GM12878 (cell line): ENCODE results near the gene F12. TPM values are rescaled to one million over a fixed set of nuclear protein-coding genes. Genes with fewer than 3 reads are reported as not detected.

Experiments used
- ATAC-seq: fragments of 200-7000 bp; cut with Tn5 transposase; 3 replicates; pipeline ENCODE4 v1.9.1; 2020; ENCODE audit warnings: mild to moderate bottlenecking, moderate library complexity
- Bru-seq: library from RNA; stranded (reverse); fragments of 400-500 nt; gene quantifications from one replicate; lab custom pipeline; 2021; lab: Mats Ljungman, UMichigan
- BruChase-seq, 2 experiments: library from RNA; stranded (reverse); fragments of 400-500 nt; gene quantifications; one replicate each; lab custom pipeline; 2021; lab: Mats Ljungman, UMichigan
- BruUV-seq: library from RNA; stranded (reverse); fragments of 400-500 nt; replicated peaks from 2 replicates; lab custom pipeline; 2021; lab: Mats Ljungman, UMichigan
- CTCF ChIA-PET: fragments of 300-600 bp; sonication (Branson Sonifier 250); formaldehyde crosslinking; extraction: SDS; loops from one replicate; lab custom pipeline; 2021; ENCODE audit warnings: inconsistent platforms; lab: Yijun Ruan, JAX
- POLR2A ChIA-PET: fragments of 350-600 bp; formaldehyde crosslinking; extraction: SDS; loops from one replicate; lab custom pipeline; 2021; ENCODE audit warnings: inconsistent platforms; lab: Charles Lee
- RAD21 ChIA-PET: fragments of 300-600 bp; sonication (Branson Sonifier 250); formaldehyde crosslinking; loops from one replicate; lab custom pipeline; 2023; ENCODE audit warnings: antibody characterized with exemption; ENCODE audit not compliant: unreplicated experiment; lab: Charles Lee
- SMC1A ChIA-PET: fragments of 300-600 bp; sonication (Branson Sonifier 250); formaldehyde crosslinking; loops from one replicate; lab custom pipeline; 2023; ENCODE audit not compliant: unreplicated experiment, uncharacterized antibody; lab: Charles Lee
- DNase-seq: peaks from one replicate; pipeline ENCODE4 v3.0.0-alpha.2; 2011; ENCODE audit warnings: low read depth, low spot score
- FAIRE-seq: peaks from 3 replicates; lab custom pipeline; 2011; peaks lifted over from hg19 to GRCh38; lab: Jason Lieb, UNC
- H2AFZ ChIP-seq: 2 replicates; pipeline ENCODE4 v1.6.0; 2011; ENCODE audit warnings: low read depth, low read length, control low read depth; ENCODE audit not compliant: control insufficient read depth
- H3K27ac ChIP-seq: 2 replicates; pipeline ENCODE4 v1.5.1; 2011; ENCODE audit warnings: control low read depth; ENCODE audit not compliant: control insufficient read depth, insufficient read depth
- H3K27me3 ChIP-seq, 2 experiments: replicated peaks in 1 of 2; 2 replicates each; pipeline versions ENCODE4 v1.6.0 to v1.6.1; 2011; ENCODE audit warnings: low read length in 1 of 2; ENCODE audit not compliant: control insufficient read depth in 2 of 2, insufficient read depth in 2 of 2
- H3K36me3 ChIP-seq, 2 experiments: 2 replicates each; pipeline ENCODE4 v1.5.1; 2011; ENCODE audit warnings: low read length in 1 of 2; ENCODE audit not compliant: control insufficient read depth in 2 of 2, insufficient read depth in 2 of 2
- H3K4me1 ChIP-seq: 2 replicates; pipeline ENCODE4 v1.6.1; 2011; ENCODE audit warnings: mild to moderate bottlenecking, low read length, moderate library complexity, mixed read lengths; ENCODE audit not compliant: control insufficient read depth, insufficient read depth
- H3K4me2 ChIP-seq: 2 replicates; pipeline ENCODE4 v1.6.0; 2011; ENCODE audit warnings: control low read depth; ENCODE audit not compliant: control insufficient read depth, insufficient read depth
- H3K4me3 ChIP-seq: fragments of 200-600 bp; sonication (generic); 2 replicates; pipeline ENCODE4 v1.5.1; 2016
- H3K79me2 ChIP-seq: 2 replicates; pipeline ENCODE4 v1.6.0; 2011; ENCODE audit warnings: low read length; ENCODE audit not compliant: control insufficient read depth, insufficient read depth
- H3K9ac ChIP-seq: 2 replicates; pipeline ENCODE4 v1.8.0; 2011; ENCODE audit warnings: low read length, control low read depth, mixed read lengths; ENCODE audit not compliant: control insufficient read depth, insufficient read depth
- H3K9me3 ChIP-seq: replicated peaks from 3 replicates; pipeline ENCODE4 v1.5.1; 2011; ENCODE audit warnings: mild to moderate bottlenecking, low read length; ENCODE audit not compliant: control insufficient read depth, insufficient read depth
- H4K20me1 ChIP-seq: 2 replicates; pipeline ENCODE4 v1.6.0; 2011; ENCODE audit not compliant: control insufficient read depth, insufficient read depth
- BCL3 ChIP-seq: IDR thresholded peaks from 2 replicates; pipeline ENCODE4 v1.6.1; 2011; ENCODE audit warnings: borderline replicate concordance, low read depth, mild to moderate bottlenecking, moderate library complexity, low read length; ENCODE audit not compliant: insufficient read depth, poor library complexity, severe bottlenecking
- CUX1 ChIP-seq: IDR thresholded peaks from 2 replicates; pipeline ENCODE4 v1.6.1; 2012; ENCODE audit warnings: improper control_type of control experiment, low read depth, low read length; ENCODE audit not compliant: insufficient replicate concordance
- HDAC6 ChIP-seq: fragments of 200-600 bp; sonication (generic); IDR thresholded peaks from one replicate; pipeline ENCODE4 v1.8.0; 2017; ENCODE audit warnings: antibody characterized with exemption; ENCODE audit not compliant: unreplicated experiment
- NFYB ChIP-seq: IDR thresholded peaks from 2 replicates; pipeline ENCODE4 v1.6.1; 2011; ENCODE audit warnings: low read depth, mild to moderate bottlenecking, low read length, improper control_type of control experiment, moderate library complexity; ENCODE audit not compliant: insufficient read depth
- NRF1 ChIP-seq: conservative IDR thresholded peaks from 2 replicates; pipeline ENCODE4 v1.6.1; 2011; ENCODE audit warnings: mild to moderate bottlenecking, low read depth, low read length, improper control_type of control experiment
- RAD51 ChIP-seq: fragments of 450-650 bp; IDR thresholded peaks from 2 replicates; pipeline ENCODE4 v1.6.1; 2016; ENCODE audit warnings: moderate library complexity, mild to moderate bottlenecking, inconsistent platforms
- TBL1XR1 ChIP-seq: IDR thresholded peaks from 2 replicates; pipeline ENCODE4 v1.6.1; 2012; ENCODE audit warnings: low read depth, low read length, improper control_type of control experiment
- WGBS: methylation state at CpG from one replicate; pipeline ENCODE4 v1.1.6; 2016; ENCODE audit warnings: low lambda C conversion rate; ENCODE audit not compliant: insufficient replicate concordance, insufficient coverage; ENCODE audit errors: missing lambda C conversion rate; 5-methylcytosine and 5-hydroxymethylcytosine counted together
- in situ Hi-C: fragments of 300-500 bp; cut with MboI; formaldehyde crosslinking; loops from 9 replicates; pipeline ENCODE4 v1.14.3; 2018; ENCODE audit warnings: mixed read lengths
- intact Hi-C: fragments of 100-400 bp; cut with micrococcal nuclease; formaldehyde crosslinking; loops from one replicate; pipeline ENCODE4 v1.14.2; 2022; ENCODE audit not compliant: unreplicated experiment
- long read RNA-seq, 2 experiments: library from polyadenylated mRNA; unstranded; transcript quantifications; one replicate each; pipeline ENCODE4 v2.0.0, GENCODE V29; 2019 to 2020
- polyA minus RNA-seq, 3 experiments: library from RNA; depleted of rRNA, polyadenylated mRNA; stranded (reverse); fragments of >200 nt; gene quantifications; 2 replicates each; pipeline ENCODE4 v1.2.3, GENCODE V29; 2011
- polyA plus RNA-seq, 11 experiments: library from polyadenylated mRNA; depleted of rRNA in 4 of 11; unstranded in 6 of 11; stranded (reverse) in 5 of 11; fragments of >200 nt; fragmentation: Nextera tagmentation in 4 of 11; fragmentation: Illumina TruSeq in 1 of 11; extraction: Ambion mirVana in 4 of 11; extraction: Trizol in 1 of 11; gene quantifications; 1 replicate in 1 of 11; 2 replicates in 10 of 11; pipeline versions ENCODE4 v1.2.1 to v1.2.3, GENCODE V29; 2011 to 2016; ENCODE audit warnings: inconsistent platforms in 2 of 11, missing spikeins in 2 of 11, low read depth in 1 of 11
- total RNA-seq, 4 experiments: library from RNA; depleted of rRNA in 3 of 4; stranded (reverse); fragments of >200 nt in 3 of 4; fragmentation: Illumina TruSeq in 1 of 4; extraction: Trizol in 1 of 4; gene quantifications; 2 replicates each; pipeline versions ENCODE4 v1.2.1 to v1.2.3, GENCODE V29; 2013 to 2021
- TF ChIP-seq, protein P1 (sequence below): IDR thresholded peaks from 2 replicates; pipeline ENCODE4 v1.6.1; 2011; ENCODE audit warnings: low read depth, mild to moderate bottlenecking, low read length, moderate library complexity, borderline replicate concordance; ENCODE audit errors: extremely low read depth

Gene F12
- 4.6 and 6.3 TPM in 2 replicates for total RNA-seq (2013; cell fraction: nucleolus; rRNA removed)
- total RNA-seq (2014; rRNA removed), result 6.9 and 7.1 TPM in 2 replicates
- total RNA-seq (2014; rRNA removed; fragmentation: Illumina TruSeq; extraction: Trizol), result 0.49 and 0.74 TPM in 2 replicates
- total RNA-seq (2021), result 5.8 and 7.1 TPM in 2 replicates
- 2.0 TPM for polyA plus RNA-seq (2011; ENCODE audit: low read depth)
- 2.3 and 5.2 TPM in 2 replicates for polyA plus RNA-seq (2011; rRNA removed)
- polyA plus RNA-seq (2011; cell fraction: cytosol; rRNA removed), result 6.7 and 11.9 TPM in 2 replicates
- polyA plus RNA-seq (2011; cell fraction: nucleus; rRNA removed), result 14.0 and 14.8 TPM in 2 replicates
- polyA plus RNA-seq (2012), result 3.0 and 4.4 TPM in 2 replicates
- 0.25 and 0.82 TPM in 2 replicates for polyA plus RNA-seq (2014; fragmentation: Illumina TruSeq; extraction: Trizol)
- under 1 TPM; 0.50 to 0.82 TPM for polyA plus RNA-seq (2014; fragmentation: Nextera tagmentation; extraction: Ambion mirVana)
- 5.9 and 9.9 TPM in 2 replicates for polyA plus RNA-seq (2014; rRNA removed)
- 10 to 100 TPM in 1 of 2 experiments, 1 to 10 TPM in 1; 9.7 to 11.3 TPM for polyA plus RNA-seq (2016; fragmentation: Nextera tagmentation; extraction: Ambion mirVana)
- polyA minus RNA-seq (2011; rRNA and poly(A)+ RNA removed), result 1.8 and 3.0 TPM in 2 replicates
- 2.9 and 7.5 TPM in 2 replicates for polyA minus RNA-seq (2011; cell fraction: cytosol; rRNA and poly(A)+ RNA removed)
- 2.9 and 3.5 TPM in 2 replicates for polyA minus RNA-seq (2011; cell fraction: nucleus; rRNA and poly(A)+ RNA removed)
- Bru-seq, nascent RNA, result percentile 37 among the genes with signal in this experiment
- BruChase-seq, experiment 1, labeled RNA remaining after a 6-hour chase, result percentile 41 among the genes with signal in this experiment
- BruChase-seq, experiment 2, labeled RNA remaining after a 2-hour chase, result percentile 37 among the genes with signal in this experiment
- long read RNA-seq, experiment 1, transcript F12-205 (4 exons, 1,573 nt), result major isoform, 11 of 50 reads
- long read RNA-seq, experiment 1, transcript F12-204 (3 exons, 943 nt), result minor isoform, 5 of 50 reads
- long read RNA-seq, experiment 1, partial matches to known transcripts, result 27 of 50 reads
- long read RNA-seq, experiment 1, other reads (novel, unspliced or antisense), result 6 of 50 reads
- long read RNA-seq, experiment 2, partial matches to known transcripts, result 18 of 20 reads
- long read RNA-seq, experiment 2, other reads (novel, unspliced or antisense), result 2 of 20 reads

DNA sequence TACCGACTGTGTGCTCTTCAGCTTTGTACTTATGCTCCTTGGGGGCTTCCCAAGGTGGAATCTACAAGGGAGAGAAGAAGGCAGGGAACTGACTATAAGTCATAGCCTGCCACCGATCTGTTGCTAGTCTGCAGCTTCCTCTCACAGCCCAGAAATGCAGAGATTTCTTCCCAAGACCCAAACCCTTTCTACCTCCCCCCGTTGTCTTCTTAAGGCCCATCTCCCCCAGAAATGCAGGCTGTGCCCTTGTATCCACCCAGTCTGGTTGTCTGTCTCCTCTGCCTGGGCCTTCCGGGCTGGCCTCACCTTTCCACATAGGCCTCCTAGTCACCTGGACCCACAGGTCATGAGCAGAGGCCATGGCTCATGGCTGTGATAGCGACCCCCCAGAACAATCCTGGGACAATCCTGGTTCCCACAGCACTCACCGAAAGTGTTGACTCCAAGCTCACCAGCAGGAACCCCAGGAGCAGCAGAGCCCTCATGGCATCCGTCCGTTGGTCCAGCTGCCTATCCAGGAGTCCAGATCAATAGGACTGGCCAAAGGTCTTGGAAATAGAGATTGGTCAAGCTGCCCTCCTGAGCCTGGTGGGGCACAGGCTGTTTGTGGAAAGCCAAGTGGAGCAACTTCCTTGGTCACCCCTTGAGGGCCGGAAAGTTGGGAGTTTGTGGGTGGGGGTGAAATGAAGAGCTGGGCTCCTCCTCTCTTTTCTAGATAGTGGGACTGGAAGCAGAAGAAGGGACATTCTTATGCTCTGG lies at the start of gene F12:
TSS of gene F12 (minus strand) at position 522 of the 759 bp plus-strand sequence. CDS start at position 485, 37 bp downstream.
- Histone ChIP-seq H3K9ac (no peak within 1 kb of the TSS), H2AFZ (no peak within 1 kb of the TSS), H3K27ac (no peak within 1 kb of the TSS), H3K27me3 (no peaks in the 10 kb centered on the region; a peak in 1 of 4 replicates), H3K4me2 (no peak within 1 kb of the TSS), H3K9me3 (no peaks in the 10 kb centered on the region), H4K20me1 (no peaks in the 10 kb centered on the region), H3K4me1 (peaks cover 35% of the 10 kb centered on the region), H3K36me3 (no peaks in the 10 kb centered on the region), H3K4me3 (no peak within 1 kb of the TSS), H3K79me2 (no peaks in the 10 kb centered on the region)
- BruUV-seq, result no TSS peak
- ATAC-seq, result no peak
- intact Hi-C loops (no loop called here), in situ Hi-C loops (no loop called here)
- ChIA-PET SMC1A (interaction anchor here (1.0 to 3.1 kb wide), 6 partner anchors 17 to 100 kb away, joined by 3 to 14 read pairs (median 7); partner anchors contain the start of gene GRK6), POLR2A (interaction anchor here (0.7 to 11.0 kb wide), 8 partner anchors 9 to 46 kb away, joined by 3 to 174 read pairs (median 4); partner anchors contain the start of genes GRK6 and PRR7), RAD21 (interaction anchor here (0.8 to 1.9 kb wide), 8 partner anchors 16 to 97 kb away, joined by 3 to 6 read pairs (median 4); partner anchors contain the start of gene GRK6), CTCF (interaction anchor here (0.8 to 1.9 kb wide), 9 partner anchors 19 to 93 kb away, joined by 3 to 12 read pairs (median 4); partner anchors contain the start of gene PDLIM7)
- FAIRE-seq, result no peak
- 71% methylated on average over 9 of the region's 9 CpGs for WGBS
- DNase-seq, result no peak
- TF ChIP-seq BCL3 (no peak), NRF1 (no peak), RAD51 (no peak), TBL1XR1 (no peak), CUX1 (no peak), NFYB (no peak), HDAC6 (no peak)
- TF ChIP-seq, protein P1, sequence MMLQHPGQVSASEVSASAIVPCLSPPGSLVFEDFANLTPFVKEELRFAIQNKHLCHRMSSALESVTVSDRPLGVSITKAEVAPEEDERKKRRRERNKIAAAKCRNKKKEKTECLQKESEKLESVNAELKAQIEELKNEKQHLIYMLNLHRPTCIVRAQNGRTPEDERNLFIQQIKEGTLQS, result no peak
